ENCODE measurements around the gene MTUS2.

The MTUS2 gene

DNA sequence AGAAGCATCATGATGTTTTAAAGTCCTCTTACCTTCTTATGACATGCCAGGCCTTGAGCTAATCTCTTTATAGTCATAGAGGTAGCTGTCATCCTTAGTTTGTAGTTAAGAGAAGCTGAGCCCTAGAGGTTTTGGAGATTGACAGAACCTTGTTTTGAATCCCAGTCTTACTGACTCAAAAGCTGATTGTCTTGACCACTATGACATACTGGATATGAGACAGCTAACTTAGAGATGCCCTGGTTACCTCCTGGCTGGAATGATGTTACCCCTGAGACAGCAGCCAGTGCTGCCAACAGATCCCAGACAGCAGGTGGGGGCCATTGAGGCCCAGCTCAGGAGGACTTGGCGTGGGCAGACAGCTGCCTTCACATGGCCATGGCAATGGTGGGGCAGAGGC is 311.0 kb downstream of the MTUS2 start:
- TF ChIP-seq, protein P1, sequence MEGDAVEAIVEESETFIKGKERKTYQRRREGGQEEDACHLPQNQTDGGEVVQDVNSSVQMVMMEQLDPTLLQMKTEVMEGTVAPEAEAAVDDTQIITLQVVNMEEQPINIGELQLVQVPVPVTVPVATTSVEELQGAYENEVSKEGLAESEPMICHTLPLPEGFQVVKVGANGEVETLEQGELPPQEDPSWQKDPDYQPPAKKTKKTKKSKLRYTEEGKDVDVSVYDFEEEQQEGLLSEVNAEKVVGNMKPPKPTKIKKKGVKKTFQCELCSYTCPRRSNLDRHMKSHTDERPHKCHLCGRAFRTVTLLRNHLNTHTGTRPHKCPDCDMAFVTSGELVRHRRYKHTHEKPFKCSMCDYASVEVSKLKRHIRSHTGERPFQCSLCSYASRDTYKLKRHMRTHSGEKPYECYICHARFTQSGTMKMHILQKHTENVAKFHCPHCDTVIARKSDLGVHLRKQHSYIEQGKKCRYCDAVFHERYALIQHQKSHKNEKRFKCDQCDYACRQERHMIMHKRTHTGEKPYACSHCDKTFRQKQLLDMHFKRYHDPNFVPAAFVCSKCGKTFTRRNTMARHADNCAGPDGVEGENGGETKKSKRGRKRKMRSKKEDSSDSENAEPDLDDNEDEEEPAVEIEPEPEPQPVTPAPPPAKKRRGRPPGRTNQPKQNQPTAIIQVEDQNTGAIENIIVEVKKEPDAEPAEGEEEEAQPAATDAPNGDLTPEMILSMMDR (IDR thresholded peaks at IDR 0.05; ENCODE audit: extremely low read depth, missing control alignments): no peak
- DNase-seq (ENCODE audit: low spot score): no peak

DNA sequence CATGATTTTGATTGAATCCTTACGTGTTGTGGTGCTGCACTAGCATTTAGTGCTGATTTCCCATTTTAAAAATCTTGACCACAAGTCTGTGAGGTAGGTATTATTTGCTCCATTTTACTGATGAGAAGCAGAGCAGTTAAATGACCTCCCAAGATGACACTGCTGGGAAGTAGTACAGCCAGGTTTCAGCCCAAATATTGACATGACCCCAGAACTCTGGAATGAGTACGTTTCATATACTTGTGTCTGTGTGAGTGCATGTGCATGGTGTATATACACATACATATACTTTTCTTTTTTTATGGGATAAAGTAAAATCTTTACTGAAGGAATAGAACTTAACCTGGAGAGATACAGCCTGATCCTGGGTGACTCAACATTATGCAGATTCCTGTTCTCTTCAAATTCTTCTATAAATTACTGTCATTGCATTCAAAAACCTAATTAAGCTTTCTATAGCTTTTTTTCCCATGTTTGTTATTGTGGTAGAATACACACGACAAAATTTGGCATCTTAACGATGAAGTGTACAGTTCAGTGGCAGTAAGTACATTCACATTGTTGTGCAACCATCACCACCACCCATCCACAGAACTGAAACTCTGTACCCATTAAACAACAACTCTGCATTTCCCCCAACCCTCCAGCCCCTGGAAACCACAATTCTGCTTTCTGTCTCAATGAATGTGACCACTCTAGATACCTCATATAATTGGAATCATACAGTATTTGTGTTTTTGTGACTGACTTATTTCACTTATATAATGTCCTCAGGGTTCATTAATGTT is 311.9 kb downstream of the MTUS2 start:
- no peak for DNase-seq (ENCODE audit: low spot score)
- TF ChIP-seq, protein P1 (IDR thresholded peaks at IDR 0.05; ENCODE audit: extremely low read depth, missing control alignments): no peak

DNA sequence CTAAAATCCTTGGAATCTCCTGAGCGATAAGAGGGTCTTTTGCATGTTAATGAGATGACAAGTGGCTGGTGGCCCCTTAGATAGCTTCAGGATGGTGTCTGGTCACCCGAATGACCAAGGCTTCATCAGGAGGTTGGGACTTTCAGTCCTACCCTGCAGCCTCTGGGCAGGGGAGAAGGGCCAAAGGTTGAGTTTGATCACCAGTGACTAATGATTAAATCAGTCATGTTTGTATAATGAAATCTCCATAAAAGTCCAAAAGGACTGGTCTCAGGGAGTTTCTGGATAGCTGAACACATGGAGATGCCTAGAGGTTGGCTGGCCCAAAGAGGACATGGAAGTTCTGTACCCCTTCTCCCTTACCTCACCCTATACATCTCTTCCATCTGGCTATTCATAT is 316.2 kb downstream of the MTUS2 start:
- TF ChIP-seq, protein P1 (IDR thresholded peaks at IDR 0.05; ENCODE audit: extremely low read depth, missing control alignments): no peak
- DNase-seq (ENCODE audit: low spot score): no peak

DNA sequence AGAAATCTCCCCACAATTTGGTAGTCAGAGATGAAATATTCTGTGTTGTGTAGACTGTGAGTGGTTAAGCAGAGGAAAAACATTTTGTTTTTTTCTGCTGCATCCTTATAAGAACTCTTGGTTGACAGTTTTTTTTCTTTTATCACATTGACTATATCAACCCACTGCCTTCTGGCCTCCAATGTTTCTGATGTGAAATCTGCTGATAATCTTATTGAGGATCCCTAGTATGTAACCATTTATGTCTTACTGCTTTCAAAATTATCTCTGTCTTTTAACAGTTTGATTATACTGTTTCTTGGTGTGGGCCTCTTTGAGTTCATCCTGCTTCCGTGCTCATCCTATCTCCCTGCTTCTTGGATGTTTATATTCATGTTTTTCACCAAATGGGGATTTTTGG is 316.9 kb downstream of the MTUS2 start:
- TF ChIP-seq, protein P1 (IDR thresholded peaks at IDR 0.05; ENCODE audit: extremely low read depth, missing control alignments): no peak

DNA sequence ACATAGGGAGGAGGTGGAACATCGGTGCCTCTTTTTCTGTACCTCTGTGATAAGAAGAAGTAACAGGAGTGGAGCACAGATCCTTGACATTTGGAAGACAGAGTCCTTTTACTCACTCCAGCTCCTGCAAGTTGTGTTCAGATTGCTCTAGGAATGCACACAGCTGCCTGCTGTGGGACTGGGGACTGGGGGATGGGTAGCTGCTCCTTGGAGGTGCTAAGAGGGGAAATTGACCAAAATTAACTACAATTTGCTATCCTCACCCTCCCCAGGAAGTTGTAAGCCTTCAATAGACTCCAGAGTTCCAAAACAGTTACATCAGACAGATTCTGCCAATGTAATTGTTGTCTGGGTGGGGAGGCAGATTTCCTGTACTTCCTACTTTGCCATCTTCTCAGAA is 317.9 kb downstream of the MTUS2 start:
- TF ChIP-seq, protein P1 (IDR thresholded peaks at IDR 0.05; ENCODE audit: extremely low read depth, missing control alignments): no peak
- no peak for DNase-seq (ENCODE audit: low spot score)

More for the DNA sequence above, 316.9 kb downstream of the MTUS2 start:
- DNase-seq (ENCODE audit: low spot score): no peak

DNA sequence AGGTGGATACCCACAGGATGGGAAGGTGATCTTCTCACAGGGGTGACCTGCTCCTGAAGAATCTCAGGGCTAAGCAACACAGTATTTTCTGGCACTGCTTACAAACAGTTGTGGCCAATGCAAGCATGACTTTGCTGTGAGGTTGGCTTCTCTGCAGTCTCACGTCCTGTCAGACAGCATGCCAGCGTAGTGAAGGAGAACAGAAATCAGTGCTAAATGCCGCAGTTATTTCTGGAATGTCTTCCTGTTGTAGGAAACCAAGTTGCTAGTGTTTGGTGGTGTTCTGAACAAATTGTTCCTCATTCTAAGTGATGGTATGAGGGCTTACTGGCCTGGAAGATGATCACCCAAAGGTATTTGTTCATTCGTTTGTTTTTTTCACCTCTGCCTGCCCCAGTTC is 320.1 kb downstream of the MTUS2 start:
- TF ChIP-seq, protein P1 (IDR thresholded peaks at IDR 0.05; ENCODE audit: extremely low read depth, missing control alignments): no peak
- no peak for DNase-seq (ENCODE audit: low spot score)

DNA sequence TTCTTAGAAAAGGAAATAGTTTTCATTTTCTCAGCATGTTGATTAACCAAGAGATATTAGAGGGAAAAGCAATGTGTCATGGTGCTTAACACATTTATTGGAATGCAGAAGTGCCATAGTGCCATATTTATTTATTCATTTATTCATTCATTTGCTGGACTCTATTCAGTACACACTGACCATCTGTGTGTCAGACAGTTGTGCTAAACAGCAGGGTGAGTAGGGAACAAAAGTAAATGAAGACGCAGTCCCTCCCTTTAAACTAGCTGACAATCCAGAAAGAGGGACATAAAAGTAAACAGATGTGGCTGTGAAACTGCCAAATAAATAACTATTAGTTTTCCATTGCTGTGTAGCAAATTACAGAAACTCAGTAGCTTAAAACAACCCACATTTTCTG is 323.7 kb downstream of the MTUS2 start:
- TF ChIP-seq, protein P1 (IDR thresholded peaks at IDR 0.05; ENCODE audit: extremely low read depth, missing control alignments): no peak
- no peak for DNase-seq (ENCODE audit: low spot score)
